OCI-LY7 (cell line): ENCODE measurements around the gene PCDHGA1.

Source experiments
- CTCF ChIP-seq: fragments of 200-600 bp; sonication (generic); conservative IDR thresholded peaks from 2 replicates; pipeline ENCODE4 v1.5.1; 2014; ENCODE audit warnings: mild to moderate bottlenecking, antibody characterized with exemption, low read length, moderate library complexity, mixed read lengths
- EZH2phosphoT487 ChIP-seq: fragments of 200-600 bp; sonication (generic); IDR thresholded peaks from 2 replicates; pipeline ENCODE4 v1.6.1; 2018; ENCODE audit warnings: low read depth, borderline replicate concordance, mild to moderate bottlenecking, mixed run types, antibody characterized with exemption, low read length, moderate library complexity, mixed read lengths

GRCh38 chr5:141527426-141527825 lies 197.1 kb downstream of the PCDHGA1 start:
- TF ChIP-seq CTCF = no peak
- no peak for TF ChIP-seq EZH2phosphoT487
